ENCODE results near the gene LSM7.

GRCh38 chr19:2337329-2337707 is 8.9 kb upstream of the LSM7 start:
- no peak for TF ChIP-seq POLR2AphosphoS5 (IDR thresholded peaks at IDR 0.05; ENCODE audit: borderline replicate concordance, low read depth, low read length)
- TF ChIP-seq EZH2 (IDR thresholded peaks at IDR 0.05): no peak

Measured in SK-N-MC (cell line).